MM.1S (cell line): ENCODE data around the gene BPHL.

Experiments
- EZH2 ChIP-seq: fragments of 300-600 bp; sonication (generic); optimal IDR thresholded peaks from 2 replicates; pipeline ENCODE3; 2017; ENCODE audit warnings: low read depth, mild to moderate bottlenecking, antibody characterized with exemption, low read length, mixed read lengths
- EZH2phosphoT487 ChIP-seq: fragments of 300-600 bp; sonication (generic); IDR thresholded peaks from 2 replicates; pipeline ENCODE4 v1.6.1; 2018; ENCODE audit warnings: antibody characterized with exemption, low read length
- TF ChIP-seq, protein P1 (sequence below): fragments of 300-600 bp; sonication (generic); IDR thresholded peaks from 2 replicates; pipeline ENCODE4 v1.5.1; 2016; ENCODE audit warnings: antibody characterized with exemption, low read length, mixed read lengths

DNA sequence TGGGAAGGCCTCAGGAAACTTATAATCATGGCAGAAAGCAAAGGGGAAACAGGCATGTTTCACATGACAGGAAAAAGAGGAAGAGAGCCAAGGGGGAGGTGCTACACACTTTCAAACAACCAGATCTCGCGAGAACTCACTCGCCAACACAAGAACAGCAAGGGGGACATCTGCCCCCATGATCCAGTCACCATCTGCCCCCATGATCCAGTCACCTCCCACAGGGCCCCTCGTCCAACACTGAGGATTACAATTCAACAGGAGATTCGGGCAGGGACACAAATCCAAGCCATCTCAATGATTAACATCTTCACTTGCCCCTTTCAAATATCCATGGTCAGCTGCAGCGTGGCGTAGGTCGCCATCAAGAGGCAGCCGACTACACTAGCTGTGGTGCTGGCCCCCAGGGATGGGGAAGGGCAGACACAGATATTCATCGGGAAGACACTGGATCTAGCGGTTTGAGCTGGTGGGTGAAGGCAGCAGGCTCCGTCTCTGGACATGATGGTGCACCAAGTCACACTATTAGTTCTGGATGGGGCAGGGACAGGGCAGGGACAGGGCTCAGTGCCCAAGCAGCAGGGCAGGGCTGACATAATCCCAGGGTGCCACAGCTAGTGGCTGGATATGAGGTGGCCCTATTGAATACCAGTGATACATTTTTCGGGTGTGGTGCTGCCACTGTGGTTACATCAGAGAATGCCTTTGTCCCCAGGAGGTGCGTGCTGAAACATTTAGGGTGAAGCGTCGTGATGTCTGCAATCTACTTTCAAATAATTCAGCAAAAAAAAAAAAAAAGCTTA, 77.4 kb downstream of the BPHL start:
- TF ChIP-seq, protein P1, sequence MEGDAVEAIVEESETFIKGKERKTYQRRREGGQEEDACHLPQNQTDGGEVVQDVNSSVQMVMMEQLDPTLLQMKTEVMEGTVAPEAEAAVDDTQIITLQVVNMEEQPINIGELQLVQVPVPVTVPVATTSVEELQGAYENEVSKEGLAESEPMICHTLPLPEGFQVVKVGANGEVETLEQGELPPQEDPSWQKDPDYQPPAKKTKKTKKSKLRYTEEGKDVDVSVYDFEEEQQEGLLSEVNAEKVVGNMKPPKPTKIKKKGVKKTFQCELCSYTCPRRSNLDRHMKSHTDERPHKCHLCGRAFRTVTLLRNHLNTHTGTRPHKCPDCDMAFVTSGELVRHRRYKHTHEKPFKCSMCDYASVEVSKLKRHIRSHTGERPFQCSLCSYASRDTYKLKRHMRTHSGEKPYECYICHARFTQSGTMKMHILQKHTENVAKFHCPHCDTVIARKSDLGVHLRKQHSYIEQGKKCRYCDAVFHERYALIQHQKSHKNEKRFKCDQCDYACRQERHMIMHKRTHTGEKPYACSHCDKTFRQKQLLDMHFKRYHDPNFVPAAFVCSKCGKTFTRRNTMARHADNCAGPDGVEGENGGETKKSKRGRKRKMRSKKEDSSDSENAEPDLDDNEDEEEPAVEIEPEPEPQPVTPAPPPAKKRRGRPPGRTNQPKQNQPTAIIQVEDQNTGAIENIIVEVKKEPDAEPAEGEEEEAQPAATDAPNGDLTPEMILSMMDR: no peak
- TF ChIP-seq EZH2 (no peak), EZH2phosphoT487 (no peak)
